ENCODE results near the gene TERT.
"Not testable (repeated sequence)": the region's sequence is repeated elsewhere in the genome, so short reads cannot be mapped to it uniquely, and the experiment has no call there.

TERT gene

DNA sequence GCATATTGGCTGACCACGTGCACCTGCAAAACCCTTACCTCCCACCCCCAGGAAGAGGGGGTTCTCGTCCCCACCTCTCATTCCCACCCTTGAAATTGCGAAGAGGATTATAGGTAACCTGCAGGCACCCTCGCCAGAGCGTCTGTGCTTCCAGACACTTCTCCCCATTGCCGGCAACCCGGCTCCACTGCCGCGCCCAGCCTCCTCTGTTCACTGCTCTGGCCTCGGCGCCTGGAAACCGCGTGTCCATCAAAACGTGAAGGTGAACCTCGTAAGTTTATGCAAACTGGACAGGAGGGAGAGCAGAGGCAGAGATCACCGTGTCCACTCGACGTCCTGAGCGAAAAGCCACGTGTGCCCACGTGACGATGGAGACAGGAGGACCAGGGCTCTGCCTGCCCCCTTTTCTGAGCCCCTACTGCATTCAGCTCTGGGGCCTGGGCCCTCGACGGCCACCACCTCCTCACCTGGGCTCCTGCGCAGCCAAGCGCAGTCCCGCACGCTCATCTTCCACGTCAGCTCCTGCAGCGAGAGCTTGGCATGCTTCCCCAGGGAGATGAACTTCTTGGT lies 1.9 kb downstream of the TERT start:
- no peak overlapping the region for H3K4me3 ChIP-seq (ENCODE audit: low read depth, low read length)
- no peak for DNase-seq (ENCODE audit: low read depth)
- TF ChIP-seq, protein P1, sequence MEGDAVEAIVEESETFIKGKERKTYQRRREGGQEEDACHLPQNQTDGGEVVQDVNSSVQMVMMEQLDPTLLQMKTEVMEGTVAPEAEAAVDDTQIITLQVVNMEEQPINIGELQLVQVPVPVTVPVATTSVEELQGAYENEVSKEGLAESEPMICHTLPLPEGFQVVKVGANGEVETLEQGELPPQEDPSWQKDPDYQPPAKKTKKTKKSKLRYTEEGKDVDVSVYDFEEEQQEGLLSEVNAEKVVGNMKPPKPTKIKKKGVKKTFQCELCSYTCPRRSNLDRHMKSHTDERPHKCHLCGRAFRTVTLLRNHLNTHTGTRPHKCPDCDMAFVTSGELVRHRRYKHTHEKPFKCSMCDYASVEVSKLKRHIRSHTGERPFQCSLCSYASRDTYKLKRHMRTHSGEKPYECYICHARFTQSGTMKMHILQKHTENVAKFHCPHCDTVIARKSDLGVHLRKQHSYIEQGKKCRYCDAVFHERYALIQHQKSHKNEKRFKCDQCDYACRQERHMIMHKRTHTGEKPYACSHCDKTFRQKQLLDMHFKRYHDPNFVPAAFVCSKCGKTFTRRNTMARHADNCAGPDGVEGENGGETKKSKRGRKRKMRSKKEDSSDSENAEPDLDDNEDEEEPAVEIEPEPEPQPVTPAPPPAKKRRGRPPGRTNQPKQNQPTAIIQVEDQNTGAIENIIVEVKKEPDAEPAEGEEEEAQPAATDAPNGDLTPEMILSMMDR (IDR thresholded peaks at IDR 0.05; ENCODE audit: control insufficient read depth, extremely low read depth, insufficient read depth) = no peak

DNA sequence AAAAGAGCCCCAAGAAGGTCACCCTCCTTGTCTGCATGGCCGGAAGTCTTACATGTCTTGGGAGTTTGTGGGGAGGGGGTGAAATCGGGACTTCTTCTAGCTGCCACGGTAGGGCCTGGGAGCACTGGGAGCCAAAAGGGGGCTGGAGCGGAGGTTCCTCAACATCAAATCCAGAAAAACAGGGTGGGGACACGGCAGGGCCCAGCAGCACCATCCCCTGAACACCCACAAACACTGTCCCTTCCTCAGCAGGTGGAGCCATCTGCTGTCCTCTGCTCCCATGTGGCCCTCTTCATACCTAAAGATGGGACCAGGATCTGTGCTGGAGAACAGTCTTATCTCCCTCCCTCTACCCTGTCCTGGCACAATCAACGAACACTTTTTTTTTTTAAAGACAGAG lies 2.7 kb downstream of the TERT start:
- H3K4me3 ChIP-seq (ENCODE audit: low read depth, low read length) = no peak overlapping the region
- TF ChIP-seq, protein P1 (IDR thresholded peaks at IDR 0.05; ENCODE audit: control insufficient read depth, extremely low read depth, insufficient read depth) = no peak
- DNase-seq (ENCODE audit: low read depth) = no peak

DNA sequence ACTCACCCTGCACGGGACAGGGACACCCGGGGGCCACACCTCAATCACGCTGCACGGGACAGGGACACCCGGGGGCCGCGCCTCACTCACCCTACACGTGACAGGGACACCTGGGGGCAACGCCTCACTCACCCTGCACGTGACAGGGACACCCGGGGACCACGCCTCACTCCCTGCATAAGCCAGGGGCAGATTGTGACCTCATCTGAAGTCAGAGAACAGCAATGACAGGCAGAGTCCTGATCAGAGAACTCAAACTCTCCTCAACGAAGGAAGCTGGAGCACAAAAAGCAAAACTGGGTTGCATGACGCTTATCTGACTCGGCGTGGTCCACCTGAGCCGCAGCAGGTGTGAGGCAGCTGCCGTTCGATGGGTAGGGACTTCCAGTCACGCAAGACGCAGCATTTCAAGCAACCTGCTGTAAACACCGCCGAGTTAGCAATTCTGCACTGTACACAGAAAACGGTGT lies 3.2 kb downstream of the TERT start:
- DNase-seq (ENCODE audit: low read depth) = no peak
- TF ChIP-seq, protein P1 (IDR thresholded peaks at IDR 0.05; ENCODE audit: control insufficient read depth, extremely low read depth, insufficient read depth) = no peak
- H3K4me3 ChIP-seq (ENCODE audit: low read depth, low read length) = no peak overlapping the region

DNA sequence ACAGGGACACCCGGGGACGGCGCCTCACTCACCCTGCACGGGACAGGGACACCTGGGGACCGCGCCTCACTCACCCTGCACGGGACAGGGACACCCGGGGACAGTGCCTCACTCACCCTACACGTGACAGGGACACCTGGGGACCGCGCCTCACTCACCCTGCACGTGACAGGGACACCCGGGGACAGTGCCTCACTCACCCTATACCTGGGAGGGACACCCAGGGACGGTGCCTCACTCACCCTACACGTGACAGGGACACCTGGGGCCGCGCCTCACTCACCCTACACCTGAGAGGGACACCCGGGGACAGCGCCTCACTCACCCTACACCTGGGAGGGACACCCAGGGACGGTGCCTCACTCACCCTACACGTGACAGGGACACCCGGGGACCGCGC lies 3.9 kb downstream of the TERT start:
- DNase-seq (ENCODE audit: low read depth); H3K4me3 ChIP-seq (ENCODE audit: low read depth, low read length): not testable (repeated sequence)

DNA sequence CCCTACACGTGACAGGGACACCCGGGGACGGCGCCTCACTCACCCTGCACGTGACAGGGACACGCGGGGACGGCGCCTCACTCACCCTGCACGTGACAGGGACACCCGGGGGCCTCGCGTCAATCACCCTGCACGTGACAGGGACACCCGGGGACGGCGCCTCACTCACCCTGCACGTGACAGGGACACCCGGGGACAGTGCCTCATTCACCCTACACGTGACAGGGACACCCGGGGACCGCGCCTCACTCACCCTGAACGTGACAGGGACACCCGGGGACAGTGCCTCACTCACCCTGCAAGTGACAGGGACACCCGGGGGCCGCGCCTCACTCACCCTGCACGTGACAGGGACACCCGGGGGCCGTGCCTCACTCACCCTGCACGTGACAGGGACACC lies 5.3 kb downstream of the TERT start:
- not testable (repeated sequence) for H3K4me3 ChIP-seq (ENCODE audit: low read depth, low read length); DNase-seq (ENCODE audit: low read depth)

DNA sequence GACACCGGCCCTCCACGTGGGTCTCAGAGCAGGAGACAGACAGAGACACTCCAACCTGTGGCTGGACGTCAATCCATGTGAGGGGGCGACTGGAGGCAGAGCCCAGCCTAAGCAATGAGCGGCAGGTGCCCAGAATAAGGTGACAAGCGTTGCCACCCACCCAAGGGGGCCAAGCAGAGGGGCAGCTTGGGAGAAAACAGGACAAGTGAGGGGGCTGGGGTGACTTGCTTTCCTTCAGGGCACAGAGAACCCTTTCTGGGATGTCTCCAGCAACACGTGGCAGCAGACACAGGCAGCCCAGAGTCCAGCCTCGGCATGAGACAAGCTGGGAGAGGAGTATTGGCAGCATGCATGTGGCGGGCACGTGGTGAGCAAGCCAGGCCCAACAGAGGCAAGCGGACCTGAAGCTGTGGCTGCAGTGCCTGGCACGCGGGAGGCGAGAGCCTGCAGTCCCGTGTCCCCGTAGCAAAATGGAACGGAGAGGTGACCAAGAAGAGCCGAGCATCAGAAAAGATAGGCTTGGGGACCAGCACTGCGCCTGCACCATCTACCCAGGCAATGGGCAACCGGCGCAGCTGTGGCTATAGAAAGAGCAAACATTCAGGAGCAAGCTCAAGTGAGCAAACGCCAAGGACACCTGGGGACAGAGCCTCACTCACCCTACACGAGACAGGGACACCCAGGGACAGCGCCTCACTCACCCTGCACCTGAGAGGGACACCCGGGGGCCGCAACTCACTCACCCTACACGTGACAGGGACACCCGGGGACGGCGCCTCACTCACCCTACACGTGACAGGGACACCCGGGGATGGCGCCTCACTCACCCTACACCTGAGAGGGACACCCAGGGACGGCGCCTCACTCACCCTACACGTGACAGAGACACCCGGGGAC lies 6.2 kb downstream of the TERT start:
- TF ChIP-seq, protein P1 (IDR thresholded peaks at IDR 0.05; ENCODE audit: control insufficient read depth, extremely low read depth, insufficient read depth) = no peak
- no peak for DNase-seq (ENCODE audit: low read depth)

DNA sequence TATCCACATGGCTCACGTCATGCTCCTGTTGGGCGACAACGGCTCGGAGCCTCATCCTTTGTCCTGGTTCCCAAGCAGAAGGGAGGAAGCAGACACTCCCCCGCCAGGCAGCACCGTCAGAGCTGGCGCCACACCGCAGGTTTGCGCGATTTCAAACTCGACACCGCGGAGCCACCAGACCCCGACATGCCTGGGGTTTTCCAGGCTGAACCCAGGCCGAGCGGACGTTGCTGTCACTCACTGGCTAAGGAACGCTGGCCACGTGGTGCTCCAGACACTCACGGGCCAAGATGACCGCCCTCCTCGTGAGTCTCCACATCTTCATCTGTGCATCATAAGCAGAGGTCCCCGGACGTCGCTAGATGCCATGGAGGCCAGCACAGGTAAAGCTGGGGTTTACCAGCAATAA lies 9.0 kb downstream of the TERT start:
- DNase-seq (ENCODE audit: low read depth) = no peak
- TF ChIP-seq, protein P1 (IDR thresholded peaks at IDR 0.05; ENCODE audit: control insufficient read depth, extremely low read depth, insufficient read depth) = no peak
- H3K4me3 ChIP-seq (ENCODE audit: low read depth, low read length) = no peak overlapping the region

More for the DNA sequence above, 6.2 kb downstream of the TERT start:
- H3K4me3 ChIP-seq (ENCODE audit: low read depth, low read length) = no peak overlapping the region

DNA sequence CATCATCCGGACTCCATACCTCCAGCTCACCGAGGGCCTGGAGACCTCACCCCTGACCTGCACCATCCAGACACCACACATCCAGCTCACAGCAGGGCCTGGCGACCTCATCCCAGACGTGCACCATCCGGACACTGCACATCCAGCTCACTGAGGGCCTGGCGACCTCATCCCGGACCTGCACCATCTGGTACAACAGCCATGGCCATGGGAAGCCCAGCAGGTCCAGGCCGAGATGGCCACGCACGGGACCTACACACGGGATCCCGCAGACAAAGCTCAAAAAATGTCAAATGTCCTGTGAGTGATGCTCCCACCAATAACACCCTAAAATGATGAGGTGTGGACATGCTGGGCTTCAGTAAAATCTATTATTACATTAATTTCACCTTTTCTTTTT lies 9.7 kb downstream of the TERT start:
- no peak overlapping the region for H3K4me3 ChIP-seq (ENCODE audit: low read depth, low read length)
- TF ChIP-seq, protein P1 (IDR thresholded peaks at IDR 0.05; ENCODE audit: control insufficient read depth, extremely low read depth, insufficient read depth) = no peak
- DNase-seq (ENCODE audit: low read depth) = no peak

DNA sequence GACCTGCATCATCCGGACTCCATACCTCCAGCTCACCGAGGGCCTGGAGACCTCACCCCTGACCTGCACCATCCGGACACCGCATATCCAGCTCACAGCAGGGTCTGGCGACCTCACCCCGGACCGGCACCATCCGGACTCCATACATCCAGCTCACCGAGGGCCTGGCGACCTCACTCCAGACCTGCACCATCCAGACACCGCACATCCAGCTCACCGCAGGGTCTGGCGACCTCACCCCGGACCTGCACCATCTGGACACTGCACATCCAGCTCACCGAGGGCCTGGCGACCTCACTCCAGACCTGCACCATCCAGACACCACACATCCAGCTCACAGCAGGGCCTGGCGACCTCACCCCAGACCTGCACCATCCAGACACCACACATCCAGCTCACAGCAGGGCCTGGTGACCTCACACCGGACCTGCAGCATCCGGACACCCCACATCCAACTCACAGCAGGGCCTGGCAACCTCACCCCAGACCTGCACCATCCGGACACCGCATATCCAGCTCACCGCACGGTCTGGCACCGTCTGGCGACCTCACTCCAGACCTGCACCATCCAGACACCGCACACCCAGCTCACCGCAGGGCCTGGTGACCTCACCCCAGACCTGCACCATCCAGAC lies 10.4 kb downstream of the TERT start:
- not testable (repeated sequence) for H3K4me3 ChIP-seq (ENCODE audit: low read depth, low read length); DNase-seq (ENCODE audit: low read depth)

DNA sequence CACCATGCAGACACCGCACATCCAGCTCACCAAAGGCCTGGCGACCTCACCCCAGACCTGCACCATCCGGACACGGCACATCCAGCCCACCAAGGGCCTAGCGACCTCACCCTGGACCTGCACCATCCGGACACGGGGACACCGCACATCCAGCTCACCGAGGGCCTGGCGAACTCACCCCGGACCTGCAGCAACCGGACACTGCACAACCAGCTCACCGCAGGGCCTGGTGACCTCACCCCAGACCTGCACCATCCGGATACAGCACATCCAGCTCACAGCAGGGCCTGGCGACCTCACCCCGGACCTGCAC lies 11.2 kb downstream of the TERT start:
- DNase-seq (ENCODE audit: low read depth); H3K4me3 ChIP-seq (ENCODE audit: low read depth, low read length): not testable (repeated sequence)
